Right lobe of liver (tissue), 4 donors: Measurements from ENCODE around the gene TMEM98.

Experiments
- CTCF ChIP-seq, 4 donors: fragments of 200-600 bp in 3 of 4; fragments of 450-650 bp in 1 of 4; IDR thresholded peaks; one replicate each; pipeline versions ENCODE4 v1.5.1 to v1.8.0; 2016 to 2022; ENCODE audit warnings: antibody characterized with exemption in 4 of 4, mild to moderate bottlenecking in 2 of 4
- POLR2A ChIP-seq: fragments of 450-650 bp; IDR thresholded peaks from one replicate; pipeline ENCODE4 v1.6.1; 2017; ENCODE audit warnings: antibody characterized with exemption, mild to moderate bottlenecking
- donor health status: DM: no; HTN: no; CAD: no.
- donor health status: DM: no; HTN: no; CAD: no.
- donor health status: DM: no; HTN: yes; CAD: no.

DNA sequence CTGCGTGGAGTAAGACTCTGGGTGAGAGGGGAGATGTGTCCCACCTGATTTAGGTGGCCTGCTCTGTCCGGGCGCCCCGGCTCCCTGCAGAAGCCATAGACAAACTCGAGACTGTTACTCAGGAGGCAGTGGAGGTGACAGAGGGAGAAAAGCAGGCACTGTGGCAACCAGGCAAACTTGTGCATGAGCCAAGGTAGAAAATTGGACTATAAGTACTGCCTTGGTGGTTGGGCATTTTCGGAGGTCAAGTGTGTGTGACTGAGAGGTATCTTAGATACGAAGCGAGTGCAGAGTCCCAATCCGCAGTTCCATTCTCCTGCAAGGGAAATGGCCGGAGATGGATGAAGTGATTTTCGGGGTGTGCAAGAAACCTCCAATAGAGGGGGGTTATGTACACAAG lies 36.6 kb downstream of the TMEM98 start:
- no peak for TF ChIP-seq CTCF (IDR thresholded peaks at IDR 0.05)
- no peak for TF ChIP-seq POLR2A
